ENCODE measurements around the gene CTNNA2.

The CTNNA2 gene

GRCh38 chr2:80324525-80324924 lies 811.7 kb downstream of the CTNNA2 start:
- TF ChIP-seq BACH2 (CRISPR knock-in tag; IDR thresholded peaks at IDR 0.05; ENCODE audit: borderline replicate concordance) (no peak), POU6F1 (CRISPR knock-in tag; IDR thresholded peaks at IDR 0.05; ENCODE audit: borderline replicate concordance, low read depth) (no peak), PPARA (CRISPR knock-in tag; IDR thresholded peaks at IDR 0.05; ENCODE audit: borderline replicate concordance) (no peak), RARB (CRISPR knock-in tag; IDR thresholded peaks at IDR 0.05) (no peak), TSHZ2 (CRISPR knock-in tag; IDR thresholded peaks at IDR 0.05) (no peak), PATZ1 (CRISPR knock-in tag; IDR thresholded peaks at IDR 0.05; ENCODE audit: borderline replicate concordance) (no peak), ZFP3 (CRISPR knock-in tag; IDR thresholded peaks at IDR 0.05) (no peak), ARNTL (CRISPR knock-in tag; IDR thresholded peaks at IDR 0.05; ENCODE audit: borderline replicate concordance, low read depth) (no peak), SNAI2 (CRISPR knock-in tag; IDR thresholded peaks at IDR 0.05) (no peak), TCF4 (CRISPR knock-in tag; IDR thresholded peaks at IDR 0.05; ENCODE audit: borderline replicate concordance) (no peak), OSR1 (CRISPR knock-in tag; IDR thresholded peaks at IDR 0.05) (no peak), GLIS3 (CRISPR knock-in tag; IDR thresholded peaks at IDR 0.05) (no peak), ZNF565 (CRISPR knock-in tag; conservative IDR thresholded peaks at IDR 0.05; ENCODE audit: low read depth) (no peak), ISL1 (CRISPR knock-in tag; IDR thresholded peaks at IDR 0.05) (no peak), ZNF70 (CRISPR knock-in tag; IDR thresholded peaks at IDR 0.05) (no peak), ZNF8 (CRISPR knock-in tag; IDR thresholded peaks at IDR 0.05) (no peak), ZC3H10 (CRISPR knock-in tag; IDR thresholded peaks at IDR 0.05) (no peak), ESRRG (CRISPR knock-in tag; IDR thresholded peaks at IDR 0.05) (no peak)
- ATAC-seq, result no peak

- TF ChIP-seq ZNF565 (CRISPR knock-in tag; conservative IDR thresholded peaks at IDR 0.05; ENCODE audit: low read depth), result no peak
- no peak for TF ChIP-seq ESRRG (CRISPR knock-in tag; IDR thresholded peaks at IDR 0.05)
- no peak for TF ChIP-seq POU6F1 (CRISPR knock-in tag; IDR thresholded peaks at IDR 0.05; ENCODE audit: borderline replicate concordance, low read depth)
- TF ChIP-seq ZNF8 (CRISPR knock-in tag; IDR thresholded peaks at IDR 0.05), result no peak
- no peak for TF ChIP-seq ZNF70 (CRISPR knock-in tag; IDR thresholded peaks at IDR 0.05)
- TF ChIP-seq ZFP3 (CRISPR knock-in tag; IDR thresholded peaks at IDR 0.05), result no peak
- TF ChIP-seq SNAI2 (CRISPR knock-in tag; IDR thresholded peaks at IDR 0.05), result no peak
- no peak for TF ChIP-seq CSDC2 (CRISPR knock-in tag; IDR thresholded peaks at IDR 0.05)
- TF ChIP-seq TSHZ2 (CRISPR knock-in tag; IDR thresholded peaks at IDR 0.05), result no peak
- no peak for TF ChIP-seq ISL1 (CRISPR knock-in tag; IDR thresholded peaks at IDR 0.05)
- no peak for TF ChIP-seq BACH2 (CRISPR knock-in tag; IDR thresholded peaks at IDR 0.05; ENCODE audit: borderline replicate concordance)
- no peak for TF ChIP-seq ZC3H10 (CRISPR knock-in tag; IDR thresholded peaks at IDR 0.05)
- no peak for TF ChIP-seq RARB (CRISPR knock-in tag; IDR thresholded peaks at IDR 0.05)
- no peak for TF ChIP-seq ZFP30 (CRISPR knock-in tag; IDR thresholded peaks at IDR 0.05)
- ATAC-seq, result peak; percentile 91
Measured at GRCh38 chr2:80326214-80326613, 813.4 kb downstream of the CTNNA2 start.
